ENCODE results near the gene RSBN1L.

GRCh38 chr7:77746824-77747165, 50.5 kb downstream of the RSBN1L start:
- TF ChIP-seq CTCF (IDR thresholded peaks at IDR 0.05) (no peak), POLR2A (IDR thresholded peaks at IDR 0.05) (no peak), POLR2AphosphoS5 (IDR thresholded peaks at IDR 0.05) (no peak)

Measured in transverse colon (tissue), 4 donors.